PC-9 (cell line): Measurements from ENCODE around the gene PRR22. TPM values are rescaled to one million over a fixed set of nuclear protein-coding genes. Genes with fewer than 3 reads are reported as not detected.

Source experiments
- Bru-seq: library from RNA; stranded (reverse); fragments of 400-500 nt; gene quantifications from one replicate; lab custom pipeline; 2021; lab: Mats Ljungman, UMichigan
- BruChase-seq, 2 experiments: library from RNA; stranded (reverse); fragments of 400-500 nt; gene quantifications; one replicate each; lab custom pipeline; 2021; lab: Mats Ljungman, UMichigan
- BruUV-seq: library from RNA; stranded (reverse); fragments of 400-500 nt; replicated peaks from 2 replicates; lab custom pipeline; 2021; lab: Mats Ljungman, UMichigan
- CTCF ChIA-PET: fragments of 300-600 bp; sonication (Branson Sonifier 250); formaldehyde crosslinking; loops from one replicate; lab custom pipeline; 2022; ENCODE audit warnings: antibody characterized with exemption; lab: Charles Lee
- POLR2A ChIA-PET: fragments of 300-600 bp; sonication (Branson Sonifier 250); formaldehyde crosslinking; loops from one replicate; lab custom pipeline; 2022; ENCODE audit warnings: antibody characterized with exemption; ENCODE audit not compliant: unreplicated experiment; lab: Charles Lee
- DNase-seq, 2 experiments: peaks; one replicate each; pipeline versions ENCODE4 v3.0.0 to v3.0.0-alpha.2; 2015 to 2022; ENCODE audit warnings: mixed read lengths in 1 of 2
- H2AFZ ChIP-seq: fragments of 200-600 bp; sonication (generic); 2 replicates; pipeline ENCODE4 v1.8.1; 2017; ENCODE audit warnings: antibody characterized with exemption
- H3F3A ChIP-seq: fragments of 200-600 bp; sonication (generic); 2 replicates; pipeline ENCODE4 v1.8.1; 2017; ENCODE audit warnings: antibody characterized with exemption, mild to moderate bottlenecking, low read depth; ENCODE audit not compliant: insufficient read depth
- H3K27ac ChIP-seq: fragments of 200-600 bp; sonication (generic); 2 replicates; pipeline ENCODE4 v1.6.1; 2016; ENCODE audit warnings: mixed run types
- H3K27me3 ChIP-seq: fragments of 200-600 bp; sonication (generic); 2 replicates; pipeline ENCODE4 v1.6.1; 2016; ENCODE audit warnings: low read depth, mixed run types; ENCODE audit not compliant: insufficient read depth
- H3K36me3 ChIP-seq: fragments of 200-600 bp; sonication (generic); 2 replicates; pipeline ENCODE4 v1.6.1; 2016; ENCODE audit warnings: low read depth, mixed run types
- H3K4me1 ChIP-seq: fragments of 200-600 bp; sonication (generic); replicated peaks from 2 replicates; pipeline ENCODE4 v1.6.1; 2016; ENCODE audit warnings: mixed run types; ENCODE audit not compliant: insufficient read depth
- H3K4me2 ChIP-seq: fragments of 200-600 bp; sonication (generic); 2 replicates; pipeline ENCODE4 v1.6.1; 2017; ENCODE audit warnings: mixed run types
- H3K4me3 ChIP-seq: fragments of 200-600 bp; sonication (generic); 2 replicates; pipeline ENCODE4 v1.6.1; 2016; ENCODE audit warnings: mixed run types
- H3K79me2 ChIP-seq: fragments of 200-600 bp; sonication (generic); 2 replicates; pipeline ENCODE4 v1.6.1; 2017; ENCODE audit warnings: low read depth, mixed run types
- H3K9me2 ChIP-seq: fragments of 200-600 bp; sonication (generic); 2 replicates; pipeline ENCODE4 v1.8.1; 2017; ENCODE audit warnings: mild to moderate bottlenecking; ENCODE audit not compliant: insufficient read depth
- H3K9me3 ChIP-seq: fragments of 200-600 bp; sonication (generic); 2 replicates; pipeline ENCODE4 v1.8.1; 2016; ENCODE audit warnings: low read depth; ENCODE audit not compliant: insufficient read depth
- H4K20me1 ChIP-seq: fragments of 200-600 bp; sonication (generic); 2 replicates; pipeline ENCODE4 v1.8.1; 2017; ENCODE audit not compliant: insufficient read depth
- CTCF ChIP-seq: fragments of 200-600 bp; sonication (generic); conservative IDR thresholded peaks from 2 replicates; pipeline ENCODE4 v1.6.1; 2017; ENCODE audit warnings: mixed run types, antibody characterized with exemption, mild to moderate bottlenecking, moderate library complexity
- EZH2 ChIP-seq: fragments of 200-600 bp; sonication (generic); IDR thresholded peaks from 2 replicates; pipeline ENCODE4 v1.8.0; 2017; ENCODE audit warnings: antibody characterized with exemption, low read depth
- intact Hi-C: fragments of 100-400 bp; cut with micrococcal nuclease; formaldehyde crosslinking; loops from one replicate; pipeline ENCODE4 v1.10.0; 2022; ENCODE audit not compliant: unreplicated experiment
- long read RNA-seq: library from polyadenylated mRNA; stranded (forward); transcript quantifications from one replicate; pipeline ENCODE4 v2.0.0, GENCODE V29; 2022
- total RNA-seq: library from RNA; stranded (reverse); gene quantifications from 2 replicates; pipeline ENCODE4 v1.2.3, GENCODE V29; 2021

PRR22 gene
- total RNA-seq (4.5 and 4.6 TPM in 2 replicates), Bru-seq, nascent RNA (percentile 53 among the genes with signal in this experiment), BruChase-seq, experiment 1, labeled RNA remaining after a 2-hour chase (percentile 51 among the genes with signal in this experiment), BruChase-seq, experiment 2, labeled RNA remaining after a 6-hour chase (percentile 81 among the genes with signal in this experiment)
- long read RNA-seq = 0 reads

GRCh38 chr19:5784581-5785147 lies at the start of gene PRR22:
Gene PRR22, minus strand, starts transcription at chr19:5784746. Its CDS starts 86 bp downstream, at chr19:5784660.
- Histone ChIP-seq H3K9me2 (no peaks in the 10 kb centered on the region), H3K4me2 (no peak within 1 kb of the TSS), H3K27me3 (no peaks in the 10 kb centered on the region), H3K4me3 (no peak within 1 kb of the TSS), H3K27ac (no peak within 1 kb of the TSS), H3K79me2 (peaks cover 3% of the 10 kb centered on the region), H4K20me1 (no peaks in the 10 kb centered on the region), H3F3A (no peaks in the 10 kb centered on the region), H3K9me3 (no peaks in the 10 kb centered on the region), H3K36me3 (no peaks in the 10 kb centered on the region), H3K4me1 (no peaks in the 10 kb centered on the region), H2AFZ (no peak within 1 kb of the TSS)
- ChIA-PET POLR2A (no interaction called here), CTCF (no interaction called here)
- no TSS peak for BruUV-seq
- intact Hi-C loops = no loop called here
- DNase-seq = no peak
- TF ChIP-seq EZH2 = no peak
- no peak for TF ChIP-seq CTCF

DNA sequence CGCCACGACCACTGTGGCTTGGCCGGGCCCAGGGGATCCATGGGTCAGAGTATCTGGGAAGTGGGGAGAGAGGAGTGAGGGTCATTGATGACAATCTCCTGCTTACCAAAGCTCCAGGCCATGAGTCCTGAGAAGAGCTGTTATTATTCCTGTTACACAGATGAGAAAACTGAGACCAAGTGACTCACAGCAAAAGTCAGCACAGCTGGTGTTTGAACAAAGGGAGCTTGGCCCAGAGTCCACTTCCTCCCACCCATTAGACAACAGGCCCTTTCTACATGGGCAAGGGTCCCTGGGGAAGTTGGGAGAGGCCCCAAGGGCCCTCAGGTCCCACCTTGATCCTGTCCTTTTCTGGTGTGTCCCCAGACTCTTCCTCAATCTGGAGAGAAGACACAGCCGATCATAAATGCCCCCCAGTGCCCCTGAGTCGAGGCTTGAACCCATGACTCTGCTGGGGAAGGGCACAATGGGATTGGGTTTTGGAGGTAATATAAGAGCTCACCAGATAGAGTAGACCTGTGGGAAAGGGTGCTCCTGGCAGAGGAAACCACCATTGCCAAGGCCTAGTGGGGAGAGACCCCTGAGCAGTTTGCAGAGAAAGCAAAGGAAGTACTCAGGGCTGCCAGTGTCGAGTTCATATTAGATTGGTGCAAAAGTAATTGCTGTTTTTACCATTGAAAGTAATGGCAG lies 48.1 kb upstream of the PRR22 start:
- BruUV-seq = no TSS peak
- CTCF ChIA-PET = no interaction called here
- POLR2A ChIA-PET = interaction anchor here (0.7 kb wide), 1 partner anchor 112 kb away, joined by 6 read pairs; no protein-coding TSS in a partner anchor

GRCh38 chr19:5832061-5832460 lies 47.5 kb upstream of the PRR22 start:
- ChIA-PET CTCF (no interaction called here), POLR2A (no interaction called here)
- TF ChIP-seq CTCF (no peak), EZH2 (no peak)
- Histone ChIP-seq H3K9me2 (no peaks in the 10 kb centered on the region), H3K4me3 (no peak overlapping the region), H3K36me3 (no peaks in the 10 kb centered on the region), H2AFZ (no peak overlapping the region), H4K20me1 (no peaks in the 10 kb centered on the region), H3K4me1 (0 out of 2 replicates have a peak, but pooled peaks cover under 1% of the 10 kb centered on the region), H3K4me2 (no peak overlapping the region), H3K27ac (no peak overlapping the region), H3F3A (peaks cover 9% of the 10 kb centered on the region; the same call in 1 of the 2 replicates), H3K79me2 (no peaks in the 10 kb centered on the region), H3K27me3 (no peaks in the 10 kb centered on the region), H3K9me3 (no peaks in the 10 kb centered on the region)
- intact Hi-C loops = no loop called here
- no TSS peak for BruUV-seq
- no peak for DNase-seq

More for the DNA sequence above, 48.1 kb upstream of the PRR22 start:
- no peak for DNase-seq
- no peaks in the 10 kb centered on the region for H3K9me2 ChIP-seq
- no peaks in the 10 kb centered on the region for H3K79me2 ChIP-seq
- no peaks in the 10 kb centered on the region for H4K20me1 ChIP-seq
- H2AFZ ChIP-seq = no peak overlapping the region
- no peak overlapping the region for H3K4me3 ChIP-seq
- no peaks in the 10 kb centered on the region for H3K36me3 ChIP-seq
- no peak overlapping the region for H3K27ac ChIP-seq
- intact Hi-C loops = no loop called here
- no peak for TF ChIP-seq EZH2
- no peaks in the 10 kb centered on the region for H3K27me3 ChIP-seq
- H3K9me3 ChIP-seq = no peaks in the 10 kb centered on the region
- H3K4me2 ChIP-seq = no peak overlapping the region
- no peaks in the 10 kb centered on the region for H3K4me1 ChIP-seq
- peaks cover 7% of the 10 kb centered on the region; the same call in 1 of the 2 replicates for H3F3A ChIP-seq
